Measurements from ENCODE around the gene MEI1.

Gene MEI1

GRCh38 chr22:41782316-41782715 is 83.0 kb downstream of the MEI1 start:
- no peaks in the 10 kb centered on the region for H3K27me3 ChIP-seq (ENCODE audit: insufficient read depth, poor library complexity, severe bottlenecking)
- no peaks in the 10 kb centered on the region for H3K36me3 ChIP-seq (ENCODE audit: low read depth)
- no peaks in the 10 kb centered on the region for H3K9me3 ChIP-seq (ENCODE audit: severe bottlenecking)
- no peaks in the 10 kb centered on the region for H3K4me1 ChIP-seq (ENCODE audit: insufficient read depth, poor library complexity, severe bottlenecking)
- no peak for TF ChIP-seq CTCF (IDR thresholded peaks at IDR 0.05; ENCODE audit: poor library complexity, severe bottlenecking)
- DNase-seq (ENCODE audit: low spot score) (no peak), ATAC-seq (ENCODE audit: low read depth) (no peak)
- no peak overlapping the region for H3K27ac ChIP-seq (ENCODE audit: poor library complexity, severe bottlenecking)
- no peak overlapping the region for H3K4me3 ChIP-seq (ENCODE audit: severe bottlenecking)

GRCh38 chr22:41782751-41783150 is 83.4 kb downstream of the MEI1 start:
- no peaks in the 10 kb centered on the region for H3K9me3 ChIP-seq (ENCODE audit: severe bottlenecking)
- H3K27ac ChIP-seq (ENCODE audit: poor library complexity, severe bottlenecking): no peak overlapping the region
- H3K4me1 ChIP-seq (ENCODE audit: insufficient read depth, poor library complexity, severe bottlenecking): no peaks in the 10 kb centered on the region
- TF ChIP-seq CTCF (IDR thresholded peaks at IDR 0.05; ENCODE audit: poor library complexity, severe bottlenecking): no peak
- no peaks in the 10 kb centered on the region for H3K36me3 ChIP-seq (ENCODE audit: low read depth)
- no peak for DNase-seq (ENCODE audit: low spot score)
- no peaks in the 10 kb centered on the region for H3K27me3 ChIP-seq (ENCODE audit: insufficient read depth, poor library complexity, severe bottlenecking)
- no peak for ATAC-seq (ENCODE audit: low read depth)
- no peak overlapping the region for H3K4me3 ChIP-seq (ENCODE audit: severe bottlenecking)

- no peak for TF ChIP-seq CTCF (IDR thresholded peaks at IDR 0.05; ENCODE audit: poor library complexity, severe bottlenecking)
- H3K27ac ChIP-seq (ENCODE audit: poor library complexity, severe bottlenecking): no peak overlapping the region
- ATAC-seq (ENCODE audit: low read depth) (no peak), DNase-seq (ENCODE audit: low spot score) (no peak)
- no peaks in the 10 kb centered on the region for H3K27me3 ChIP-seq (ENCODE audit: insufficient read depth, poor library complexity, severe bottlenecking)
- H3K4me3 ChIP-seq (ENCODE audit: severe bottlenecking): no peak overlapping the region
- H3K9me3 ChIP-seq (ENCODE audit: severe bottlenecking): no peaks in the 10 kb centered on the region
- no peaks in the 10 kb centered on the region for H3K36me3 ChIP-seq (ENCODE audit: low read depth)
- no peaks in the 10 kb centered on the region for H3K4me1 ChIP-seq (ENCODE audit: insufficient read depth, poor library complexity, severe bottlenecking)
Measured at GRCh38 chr22:41787331-41787730, 88.0 kb downstream of the MEI1 start.

- Histone ChIP-seq H3K4me3 (ENCODE audit: severe bottlenecking) (no peak overlapping the region), H3K4me1 (ENCODE audit: insufficient read depth, poor library complexity, severe bottlenecking) (no peaks in the 10 kb centered on the region), H3K36me3 (ENCODE audit: low read depth) (no peaks in the 10 kb centered on the region), H3K27me3 (ENCODE audit: insufficient read depth, poor library complexity, severe bottlenecking) (no peaks in the 10 kb centered on the region), H3K27ac (ENCODE audit: poor library complexity, severe bottlenecking) (no peak overlapping the region), H3K9me3 (ENCODE audit: severe bottlenecking) (no peaks in the 10 kb centered on the region)
- DNase-seq (ENCODE audit: low spot score) (no peak), ATAC-seq (ENCODE audit: low read depth) (no peak)
- no peak for TF ChIP-seq CTCF (IDR thresholded peaks at IDR 0.05; ENCODE audit: poor library complexity, severe bottlenecking)
Measured at GRCh38 chr22:41793871-41794270, 94.6 kb downstream of the MEI1 start.

GRCh38 chr22:41798736-41799135 is 99.4 kb downstream of the MEI1 start:
- Histone ChIP-seq H3K9me3 (ENCODE audit: severe bottlenecking) (no peaks in the 10 kb centered on the region), H3K27ac (ENCODE audit: poor library complexity, severe bottlenecking) (no peak overlapping the region), H3K4me3 (ENCODE audit: severe bottlenecking) (no peak overlapping the region), H3K27me3 (ENCODE audit: insufficient read depth, poor library complexity, severe bottlenecking) (no peaks in the 10 kb centered on the region), H3K4me1 (ENCODE audit: insufficient read depth, poor library complexity, severe bottlenecking) (no peaks in the 10 kb centered on the region), H3K36me3 (ENCODE audit: low read depth) (no peaks in the 10 kb centered on the region)
- TF ChIP-seq CTCF (IDR thresholded peaks at IDR 0.05; ENCODE audit: poor library complexity, severe bottlenecking): no peak
- ATAC-seq (ENCODE audit: low read depth) (no peak), DNase-seq (ENCODE audit: low spot score) (no peak)

Measured in RWPE2 (cell line).